Head of caudate nucleus (tissue), 42 donors: Measurements from ENCODE around the gene WASHC1.
"Not testable (repeated sequence)": the region's sequence is repeated elsewhere in the genome, so short reads cannot be mapped to it uniquely, and the experiment has no call there.

Experiments used
- DNase-seq, 42 donors: peaks; one replicate each; pipeline versions ENCODE4 v3.0.0 to v3.0.0-alpha.2; 2020 to 2021; ENCODE audit warnings: mixed read lengths in 7 of 42
- intact Hi-C: fragments of 100-400 bp; cut with DNase I; formaldehyde crosslinking; loops from one replicate; pipeline ENCODE4 v1.15.0; 2022

Gene WASHC1

DNA sequence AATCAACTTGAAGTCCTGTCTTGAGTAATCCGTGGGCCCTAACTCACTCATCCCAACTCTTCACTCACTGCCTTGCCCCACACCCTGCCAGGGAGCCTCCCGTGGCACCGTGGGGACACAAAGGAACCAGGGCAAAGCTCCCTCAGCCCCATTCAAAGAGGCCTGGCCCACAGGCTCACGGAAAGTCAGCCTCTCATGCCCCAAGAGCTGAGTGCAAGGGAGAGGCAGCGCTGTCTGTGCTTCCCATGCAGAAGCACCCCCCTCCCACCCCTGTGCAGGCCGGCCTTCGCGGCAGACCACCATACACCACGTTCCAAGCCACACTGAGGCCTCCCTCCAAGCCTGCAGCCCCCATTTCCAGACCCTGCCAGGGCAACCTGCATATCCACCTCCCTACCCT lies 7.6 kb downstream of the WASHC1 start:
- intact Hi-C loops, DNase-seq: not testable (repeated sequence)

GRCh38 chr9:16875-17274 lies 12.4 kb downstream of the WASHC1 start:
- DNase-seq, intact Hi-C loops: not testable (repeated sequence)

DNA sequence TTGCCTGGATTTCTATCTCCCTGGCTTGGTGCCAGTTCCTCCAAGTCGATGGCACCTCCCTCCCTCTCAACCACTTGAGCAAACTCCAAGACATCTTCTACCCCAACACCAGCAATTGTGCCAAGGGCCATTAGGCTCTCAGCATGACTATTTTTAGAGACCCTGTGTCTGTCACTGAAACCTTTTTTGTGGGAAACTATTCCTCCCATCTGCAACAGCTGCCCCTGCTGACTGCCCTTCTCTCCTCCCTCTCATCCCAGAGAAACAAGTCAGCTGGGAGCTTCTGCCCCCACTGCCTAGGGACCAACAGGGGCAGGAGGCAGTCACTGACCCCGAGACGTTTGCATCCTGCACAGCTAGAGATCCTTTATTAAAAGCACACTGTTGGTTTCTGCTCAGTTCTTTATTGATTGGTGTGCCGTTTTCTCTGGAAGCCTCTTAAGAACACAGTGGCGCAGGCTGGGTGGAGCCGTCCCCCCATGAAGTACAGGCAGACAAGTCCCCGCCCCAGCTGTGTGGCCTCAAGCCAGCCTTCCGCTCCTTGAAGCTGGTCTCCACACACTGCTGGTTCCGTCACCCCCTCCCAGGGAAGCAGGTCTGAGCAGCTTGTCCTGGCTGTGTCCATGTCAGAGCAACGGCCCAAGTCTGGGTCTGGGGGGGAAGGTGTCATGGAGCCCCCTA lies 15.0 kb downstream of the WASHC1 start:
- DNase-seq: peak in 6 of 42 donors; percentile 13 to 45 (median 19)
- intact Hi-C loops: not testable (repeated sequence)

DNA sequence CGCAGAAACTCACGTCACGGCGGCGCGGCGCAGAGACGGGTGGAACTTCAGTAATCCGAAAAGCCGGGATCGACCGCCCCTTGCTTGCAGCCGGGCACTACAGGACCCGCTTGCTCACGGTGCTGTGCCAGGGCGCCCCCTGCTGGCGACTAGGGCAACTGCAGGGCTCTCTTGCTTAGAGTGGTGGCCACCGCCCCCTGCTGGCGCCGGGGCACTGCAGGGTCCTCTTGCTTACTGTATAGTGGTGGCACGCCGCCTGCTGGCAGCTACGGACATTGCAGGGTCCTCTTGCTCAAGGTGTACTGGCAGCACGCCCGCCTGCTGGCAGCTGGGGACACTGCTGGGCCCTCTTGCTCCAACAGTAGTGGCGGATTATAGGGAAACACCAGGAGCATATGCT lies 18.1 kb downstream of the WASHC1 start:
- intact Hi-C loops: not testable (repeated sequence)
- DNase-seq: peak; percentile 3 to 85 (median 62)

DNA sequence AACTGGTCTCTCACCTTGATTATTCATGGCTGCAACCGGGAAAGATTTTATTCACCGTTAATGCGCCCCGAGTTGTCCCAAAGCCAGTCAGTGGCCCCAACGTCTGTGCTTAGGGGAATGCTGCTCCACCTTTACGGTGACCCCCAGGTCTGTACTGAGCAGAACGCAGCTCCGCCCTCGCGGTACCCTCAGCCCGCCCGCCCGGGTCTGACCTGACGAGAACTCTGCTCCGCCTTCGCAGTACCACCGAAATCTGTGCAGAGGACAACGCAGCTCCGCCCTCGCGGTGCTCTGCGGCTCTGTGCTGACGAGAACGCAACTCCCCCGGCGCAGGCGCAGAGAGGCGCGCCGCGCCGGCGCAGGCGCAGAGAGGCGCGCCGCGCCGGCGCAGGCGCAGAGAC lies 18.6 kb downstream of the WASHC1 start:
- peak in 9 of 42 donors; percentile 9 to 60 (median 36) for DNase-seq
- intact Hi-C loops: not testable (repeated sequence)

DNA sequence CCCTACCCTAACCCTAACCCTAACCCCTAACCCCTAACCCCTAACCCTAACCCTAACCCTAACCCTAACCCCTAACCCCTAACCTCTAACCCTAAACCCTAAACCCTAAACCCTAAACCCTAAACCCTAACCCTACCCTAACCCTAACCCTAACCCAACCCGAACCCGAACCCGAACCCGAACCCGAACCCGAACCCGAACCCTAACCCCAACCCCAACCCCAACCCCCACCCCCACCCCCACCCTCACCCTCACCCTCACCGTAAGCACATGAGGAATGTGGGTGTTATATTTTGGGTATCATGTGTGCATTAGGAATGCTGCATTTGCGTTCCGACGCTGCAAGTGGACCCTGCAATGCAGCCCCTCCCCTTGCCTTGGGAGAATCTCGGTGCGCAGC lies 19.0 kb downstream of the WASHC1 start:
- intact Hi-C loops, DNase-seq: not testable (repeated sequence)
